H1 (cell line): ENCODE results near the gene TNFSF12. TPM values are rescaled to one million over a fixed set of nuclear protein-coding genes. Genes with fewer than 3 reads are reported as not detected.

Experiments
- CEBPB ChIP-seq: IDR thresholded peaks from 2 replicates; pipeline ENCODE4 v1.6.1; 2012; ENCODE audit warnings: low read depth, low read length
- CREB1 ChIP-seq: IDR thresholded peaks from 2 replicates; pipeline ENCODE4 v1.6.1; 2012; ENCODE audit warnings: inconsistent platforms
- GTF2F1 ChIP-seq: IDR thresholded peaks from 2 replicates; pipeline ENCODE4 v1.6.1; 2012; ENCODE audit warnings: low read depth, low read length, improper control_type of control experiment, borderline replicate concordance
- RXRA ChIP-seq: IDR thresholded peaks from 2 replicates; pipeline ENCODE4 v1.6.1; 2011; ENCODE audit warnings: low read depth, mild to moderate bottlenecking, low read length, moderate library complexity; ENCODE audit not compliant: insufficient read depth
- polyA plus RNA-seq, 7 experiments: library from polyadenylated mRNA; depleted of rRNA in 3 of 7; stranded (reverse) in 5 of 7; unstranded in 2 of 7; fragments of >200 nt in 5 of 7; fragments of 200-250 nt in 2 of 7; gene quantifications; 1 replicate in 5 of 7; 2 replicates in 1 of 7; 4 replicates in 1 of 7; pipeline versions ENCODE4 v1.2.1 to v1.2.3, GENCODE V29; 2011 to 2013; ENCODE audit warnings: missing spikeins in 2 of 7, mixed read lengths in 2 of 7
- total RNA-seq: library from RNA; stranded (reverse); fragmentation: NEBNext Ultra II Directional; extraction: Animal tissue kit (Norgen Biotek cat#: 25700); gene quantifications from 2 replicates; pipeline ENCODE4 v1.2.1, GENCODE V29; 2021
- TF ChIP-seq, protein P1 (sequence below): fragments of 300-600 bp; sonication (generic); IDR thresholded peaks from 2 replicates; pipeline ENCODE4 v1.7.1; 2012; ENCODE audit warnings: low read length, moderate library complexity, mild to moderate bottlenecking, inconsistent platforms; ENCODE audit not compliant: insufficient replicate concordance
- TF ChIP-seq, protein P2 (sequence below): IDR thresholded peaks from 2 replicates; pipeline ENCODE4 v1.6.1; 2012; ENCODE audit warnings: inconsistent platforms
- TF ChIP-seq, protein P3 (sequence below): IDR thresholded peaks from 2 replicates; pipeline ENCODE4 v1.6.1; 2011; ENCODE audit warnings: low read length, improper control_type of control experiment
- TF ChIP-seq, protein P4 (sequence below): IDR thresholded peaks from 2 replicates; pipeline ENCODE4 v1.6.1; 2011; ENCODE audit warnings: low read depth, mild to moderate bottlenecking, low read length; ENCODE audit not compliant: insufficient read depth
- TF ChIP-seq, protein P5 (sequence below): IDR thresholded peaks from 2 replicates; pipeline ENCODE4 v1.6.1; 2012; ENCODE audit warnings: inconsistent platforms

Gene TNFSF12
- total and polyA plus RNA-seq, 2 of the 8 experiments (the other 6 are each of a cell fraction or from before 2014, with no cell fraction given), result 7.2 to 9.6 TPM

DNA sequence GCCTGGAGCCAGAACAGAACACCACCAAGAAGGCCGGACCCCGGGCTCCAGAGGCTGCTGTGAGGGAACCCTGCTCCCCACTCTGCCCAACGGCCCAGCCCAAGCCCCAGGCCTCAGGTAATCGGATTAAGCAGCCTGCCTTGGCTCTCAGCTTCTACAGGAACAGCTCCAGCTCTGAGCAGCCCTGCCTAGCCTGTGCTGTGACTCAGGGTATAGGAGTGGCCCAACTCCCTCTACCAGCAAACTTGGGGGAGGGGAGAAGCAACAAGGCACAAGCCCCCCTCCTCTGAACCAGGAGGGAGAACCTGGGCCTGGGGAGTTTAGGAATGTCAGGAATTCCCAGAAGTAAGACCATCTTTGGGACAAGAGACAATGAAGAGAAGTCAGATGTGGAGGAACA lies 41.9 kb downstream of the TNFSF12 start (continued):
- TF ChIP-seq, protein P1, sequence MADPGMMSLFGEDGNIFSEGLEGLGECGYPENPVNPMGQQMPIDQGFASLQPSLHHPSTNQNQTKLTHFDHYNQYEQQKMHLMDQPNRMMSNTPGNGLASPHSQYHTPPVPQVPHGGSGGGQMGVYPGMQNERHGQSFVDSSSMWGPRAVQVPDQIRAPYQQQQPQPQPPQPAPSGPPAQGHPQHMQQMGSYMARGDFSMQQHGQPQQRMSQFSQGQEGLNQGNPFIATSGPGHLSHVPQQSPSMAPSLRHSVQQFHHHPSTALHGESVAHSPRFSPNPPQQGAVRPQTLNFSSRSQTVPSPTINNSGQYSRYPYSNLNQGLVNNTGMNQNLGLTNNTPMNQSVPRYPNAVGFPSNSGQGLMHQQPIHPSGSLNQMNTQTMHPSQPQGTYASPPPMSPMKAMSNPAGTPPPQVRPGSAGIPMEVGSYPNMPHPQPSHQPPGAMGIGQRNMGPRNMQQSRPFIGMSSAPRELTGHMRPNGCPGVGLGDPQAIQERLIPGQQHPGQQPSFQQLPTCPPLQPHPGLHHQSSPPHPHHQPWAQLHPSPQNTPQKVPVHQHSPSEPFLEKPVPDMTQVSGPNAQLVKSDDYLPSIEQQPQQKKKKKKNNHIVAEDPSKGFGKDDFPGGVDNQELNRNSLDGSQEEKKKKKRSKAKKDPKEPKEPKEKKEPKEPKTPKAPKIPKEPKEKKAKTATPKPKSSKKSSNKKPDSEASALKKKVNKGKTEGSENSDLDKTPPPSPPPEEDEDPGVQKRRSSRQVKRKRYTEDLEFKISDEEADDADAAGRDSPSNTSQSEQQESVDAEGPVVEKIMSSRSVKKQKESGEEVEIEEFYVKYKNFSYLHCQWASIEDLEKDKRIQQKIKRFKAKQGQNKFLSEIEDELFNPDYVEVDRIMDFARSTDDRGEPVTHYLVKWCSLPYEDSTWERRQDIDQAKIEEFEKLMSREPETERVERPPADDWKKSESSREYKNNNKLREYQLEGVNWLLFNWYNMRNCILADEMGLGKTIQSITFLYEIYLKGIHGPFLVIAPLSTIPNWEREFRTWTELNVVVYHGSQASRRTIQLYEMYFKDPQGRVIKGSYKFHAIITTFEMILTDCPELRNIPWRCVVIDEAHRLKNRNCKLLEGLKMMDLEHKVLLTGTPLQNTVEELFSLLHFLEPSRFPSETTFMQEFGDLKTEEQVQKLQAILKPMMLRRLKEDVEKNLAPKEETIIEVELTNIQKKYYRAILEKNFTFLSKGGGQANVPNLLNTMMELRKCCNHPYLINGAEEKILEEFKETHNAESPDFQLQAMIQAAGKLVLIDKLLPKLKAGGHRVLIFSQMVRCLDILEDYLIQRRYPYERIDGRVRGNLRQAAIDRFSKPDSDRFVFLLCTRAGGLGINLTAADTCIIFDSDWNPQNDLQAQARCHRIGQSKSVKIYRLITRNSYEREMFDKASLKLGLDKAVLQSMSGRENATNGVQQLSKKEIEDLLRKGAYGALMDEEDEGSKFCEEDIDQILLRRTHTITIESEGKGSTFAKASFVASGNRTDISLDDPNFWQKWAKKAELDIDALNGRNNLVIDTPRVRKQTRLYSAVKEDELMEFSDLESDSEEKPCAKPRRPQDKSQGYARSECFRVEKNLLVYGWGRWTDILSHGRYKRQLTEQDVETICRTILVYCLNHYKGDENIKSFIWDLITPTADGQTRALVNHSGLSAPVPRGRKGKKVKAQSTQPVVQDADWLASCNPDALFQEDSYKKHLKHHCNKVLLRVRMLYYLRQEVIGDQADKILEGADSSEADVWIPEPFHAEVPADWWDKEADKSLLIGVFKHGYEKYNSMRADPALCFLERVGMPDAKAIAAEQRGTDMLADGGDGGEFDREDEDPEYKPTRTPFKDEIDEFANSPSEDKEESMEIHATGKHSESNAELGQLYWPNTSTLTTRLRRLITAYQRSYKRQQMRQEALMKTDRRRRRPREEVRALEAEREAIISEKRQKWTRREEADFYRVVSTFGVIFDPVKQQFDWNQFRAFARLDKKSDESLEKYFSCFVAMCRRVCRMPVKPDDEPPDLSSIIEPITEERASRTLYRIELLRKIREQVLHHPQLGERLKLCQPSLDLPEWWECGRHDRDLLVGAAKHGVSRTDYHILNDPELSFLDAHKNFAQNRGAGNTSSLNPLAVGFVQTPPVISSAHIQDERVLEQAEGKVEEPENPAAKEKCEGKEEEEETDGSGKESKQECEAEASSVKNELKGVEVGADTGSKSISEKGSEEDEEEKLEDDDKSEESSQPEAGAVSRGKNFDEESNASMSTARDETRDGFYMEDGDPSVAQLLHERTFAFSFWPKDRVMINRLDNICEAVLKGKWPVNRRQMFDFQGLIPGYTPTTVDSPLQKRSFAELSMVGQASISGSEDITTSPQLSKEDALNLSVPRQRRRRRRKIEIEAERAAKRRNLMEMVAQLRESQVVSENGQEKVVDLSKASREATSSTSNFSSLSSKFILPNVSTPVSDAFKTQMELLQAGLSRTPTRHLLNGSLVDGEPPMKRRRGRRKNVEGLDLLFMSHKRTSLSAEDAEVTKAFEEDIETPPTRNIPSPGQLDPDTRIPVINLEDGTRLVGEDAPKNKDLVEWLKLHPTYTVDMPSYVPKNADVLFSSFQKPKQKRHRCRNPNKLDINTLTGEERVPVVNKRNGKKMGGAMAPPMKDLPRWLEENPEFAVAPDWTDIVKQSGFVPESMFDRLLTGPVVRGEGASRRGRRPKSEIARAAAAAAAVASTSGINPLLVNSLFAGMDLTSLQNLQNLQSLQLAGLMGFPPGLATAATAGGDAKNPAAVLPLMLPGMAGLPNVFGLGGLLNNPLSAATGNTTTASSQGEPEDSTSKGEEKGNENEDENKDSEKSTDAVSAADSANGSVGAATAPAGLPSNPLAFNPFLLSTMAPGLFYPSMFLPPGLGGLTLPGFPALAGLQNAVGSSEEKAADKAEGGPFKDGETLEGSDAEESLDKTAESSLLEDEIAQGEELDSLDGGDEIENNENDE, result no peak
- TF ChIP-seq GTF2F1, result no peak
- TF ChIP-seq, protein P2, sequence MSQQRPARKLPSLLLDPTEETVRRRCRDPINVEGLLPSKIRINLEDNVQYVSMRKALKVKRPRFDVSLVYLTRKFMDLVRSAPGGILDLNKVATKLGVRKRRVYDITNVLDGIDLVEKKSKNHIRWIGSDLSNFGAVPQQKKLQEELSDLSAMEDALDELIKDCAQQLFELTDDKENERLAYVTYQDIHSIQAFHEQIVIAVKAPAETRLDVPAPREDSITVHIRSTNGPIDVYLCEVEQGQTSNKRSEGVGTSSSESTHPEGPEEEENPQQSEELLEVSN, result no peak
- TF ChIP-seq, protein P3, sequence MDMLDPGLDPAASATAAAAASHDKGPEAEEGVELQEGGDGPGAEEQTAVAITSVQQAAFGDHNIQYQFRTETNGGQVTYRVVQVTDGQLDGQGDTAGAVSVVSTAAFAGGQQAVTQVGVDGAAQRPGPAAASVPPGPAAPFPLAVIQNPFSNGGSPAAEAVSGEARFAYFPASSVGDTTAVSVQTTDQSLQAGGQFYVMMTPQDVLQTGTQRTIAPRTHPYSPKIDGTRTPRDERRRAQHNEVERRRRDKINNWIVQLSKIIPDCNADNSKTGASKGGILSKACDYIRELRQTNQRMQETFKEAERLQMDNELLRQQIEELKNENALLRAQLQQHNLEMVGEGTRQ, result no peak
- no peak for TF ChIP-seq CEBPB
- TF ChIP-seq CREB1, result no peak
- TF ChIP-seq RXRA, result no peak
- TF ChIP-seq, protein P4, sequence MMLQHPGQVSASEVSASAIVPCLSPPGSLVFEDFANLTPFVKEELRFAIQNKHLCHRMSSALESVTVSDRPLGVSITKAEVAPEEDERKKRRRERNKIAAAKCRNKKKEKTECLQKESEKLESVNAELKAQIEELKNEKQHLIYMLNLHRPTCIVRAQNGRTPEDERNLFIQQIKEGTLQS, result no peak
- TF ChIP-seq, protein P5, sequence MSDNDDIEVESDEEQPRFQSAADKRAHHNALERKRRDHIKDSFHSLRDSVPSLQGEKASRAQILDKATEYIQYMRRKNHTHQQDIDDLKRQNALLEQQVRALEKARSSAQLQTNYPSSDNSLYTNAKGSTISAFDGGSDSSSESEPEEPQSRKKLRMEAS, result no peak
